HG03457 (cell line): ENCODE results near the gene VOPP1.
A peak's percentile ranks its signal among the peaks of the same experiment; 100 is the strongest.
"Not testable (repeated sequence)": the region's sequence is repeated elsewhere in the genome, so short reads cannot be mapped to it uniquely, and the experiment has no call there.

Experiments used
- ATAC-seq: cut with Tn5 transposase; IDR thresholded peaks from one replicate; pipeline ENCODE4 v1.9.1; 2021; ENCODE audit warnings: moderate number of reproducible peaks; ENCODE audit not compliant: unreplicated experiment

The VOPP1 gene

GRCh38 chr7:55514546-55515265 lies 57.6 kb downstream of the VOPP1 start:
- no peak for ATAC-seq

- ATAC-seq: no peak
Observed at GRCh38 chr7:55513868-55514267, 58.4 kb downstream of the VOPP1 start.

GRCh38 chr7:55512635-55513191 lies 59.6 kb downstream of the VOPP1 start:
- no peak for ATAC-seq

GRCh38 chr7:55510621-55511020 lies 61.7 kb downstream of the VOPP1 start:
- ATAC-seq: no peak

- ATAC-seq: not testable (repeated sequence)
Observed at GRCh38 chr7:55510206-55510605, 62.1 kb downstream of the VOPP1 start.

GRCh38 chr7:55509322-55509721 lies 63.0 kb downstream of the VOPP1 start:
- no peak for ATAC-seq

- ATAC-seq: peak; percentile 66
Observed at GRCh38 chr7:55508221-55509011, 63.9 kb downstream of the VOPP1 start.

GRCh38 chr7:55507743-55508142 lies 64.6 kb downstream of the VOPP1 start:
- ATAC-seq: no peak

GRCh38 chr7:55504967-55505658 lies 67.2 kb downstream of the VOPP1 start:
- ATAC-seq: no peak

- no peak for ATAC-seq
Observed at GRCh38 chr7:55504093-55504859, 68.0 kb downstream of the VOPP1 start.

- ATAC-seq: no peak
Observed at GRCh38 chr7:55502858-55503440, 69.4 kb downstream of the VOPP1 start.

GRCh38 chr7:55502124-55502857 lies 70.0 kb downstream of the VOPP1 start:
- ATAC-seq: no peak

GRCh38 chr7:55501611-55502010 lies 70.7 kb downstream of the VOPP1 start:
- ATAC-seq: no peak

- no peak for ATAC-seq
Observed at GRCh38 chr7:55500117-55500756, 72.1 kb downstream of the VOPP1 start.

GRCh38 chr7:55499591-55499990 lies 72.7 kb downstream of the VOPP1 start:
- ATAC-seq: no peak

GRCh38 chr7:55498770-55499169 lies 73.5 kb downstream of the VOPP1 start:
- ATAC-seq: no peak

- ATAC-seq: no peak
Observed at GRCh38 chr7:55498142-55498541, 74.2 kb downstream of the VOPP1 start.

GRCh38 chr7:55497521-55497920 lies 74.8 kb downstream of the VOPP1 start:
- ATAC-seq: no peak

GRCh38 chr7:55496906-55497305 lies 75.4 kb downstream of the VOPP1 start:
- no peak for ATAC-seq
